OCI-M2 (cell line): ENCODE results near the gene LYRM7.
"Not testable (repeated sequence)": the region's sequence is repeated elsewhere in the genome, so short reads cannot be mapped to it uniquely, and the experiment has no call there.

Source experiments
- DNase-seq: peaks from one replicate; lab custom pipeline; 2025; ENCODE audit not compliant: unreplicated experiment; lab: John Stamatoyannopoulos, UW

The LYRM7 gene

DNA sequence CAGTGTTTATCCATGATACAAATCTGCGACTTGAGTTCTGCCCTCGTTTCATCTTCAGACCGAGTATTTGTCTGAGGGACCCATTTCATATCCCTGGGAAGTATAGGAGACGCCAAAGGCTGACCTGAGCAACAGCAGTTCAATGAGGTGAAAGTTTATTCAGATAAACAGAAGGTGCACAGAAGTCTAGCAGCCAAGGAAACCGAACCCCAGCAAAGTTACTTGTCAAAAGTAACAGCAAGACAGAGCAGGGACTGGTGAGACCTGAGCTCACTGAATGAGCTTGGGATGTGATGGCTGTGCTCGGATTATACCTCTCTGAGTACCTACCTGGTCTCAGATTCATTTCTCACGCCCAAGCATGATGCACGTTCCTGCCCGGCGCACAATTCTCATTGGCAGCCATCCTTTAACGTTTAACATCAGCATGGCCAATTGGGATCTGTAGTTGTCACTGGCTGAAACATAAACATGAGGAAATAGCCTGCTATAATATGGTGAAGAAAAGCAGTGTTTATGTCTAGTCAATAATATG lies 599 bp downstream of the LYRM7 start:
- DNase-seq: no peak

GRCh38 chr5:131180407-131180806 lies 9.7 kb downstream of the LYRM7 start:
- DNase-seq: no peak

DNA sequence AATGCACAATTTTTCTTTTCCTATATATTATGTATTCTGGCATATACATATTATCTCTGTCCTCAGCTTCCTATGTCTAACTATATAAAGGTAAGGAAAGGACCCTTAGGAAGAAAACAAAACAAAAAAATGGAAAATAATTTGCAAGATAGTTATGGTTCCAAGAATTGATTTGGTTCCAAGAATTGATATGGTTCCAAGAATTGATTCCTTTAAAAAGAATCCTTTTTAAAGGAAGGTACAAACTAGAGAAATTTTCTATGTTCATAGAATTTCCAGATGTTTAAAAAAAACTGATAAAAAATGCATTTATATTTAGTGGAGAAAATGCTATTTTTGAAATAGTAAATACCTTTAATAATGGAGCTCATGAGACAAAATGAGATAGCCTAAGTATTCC lies 12.1 kb downstream of the LYRM7 start:
- DNase-seq: no peak

GRCh38 chr5:131185523-131186104 lies 14.9 kb downstream of the LYRM7 start:
- DNase-seq: no peak

DNA sequence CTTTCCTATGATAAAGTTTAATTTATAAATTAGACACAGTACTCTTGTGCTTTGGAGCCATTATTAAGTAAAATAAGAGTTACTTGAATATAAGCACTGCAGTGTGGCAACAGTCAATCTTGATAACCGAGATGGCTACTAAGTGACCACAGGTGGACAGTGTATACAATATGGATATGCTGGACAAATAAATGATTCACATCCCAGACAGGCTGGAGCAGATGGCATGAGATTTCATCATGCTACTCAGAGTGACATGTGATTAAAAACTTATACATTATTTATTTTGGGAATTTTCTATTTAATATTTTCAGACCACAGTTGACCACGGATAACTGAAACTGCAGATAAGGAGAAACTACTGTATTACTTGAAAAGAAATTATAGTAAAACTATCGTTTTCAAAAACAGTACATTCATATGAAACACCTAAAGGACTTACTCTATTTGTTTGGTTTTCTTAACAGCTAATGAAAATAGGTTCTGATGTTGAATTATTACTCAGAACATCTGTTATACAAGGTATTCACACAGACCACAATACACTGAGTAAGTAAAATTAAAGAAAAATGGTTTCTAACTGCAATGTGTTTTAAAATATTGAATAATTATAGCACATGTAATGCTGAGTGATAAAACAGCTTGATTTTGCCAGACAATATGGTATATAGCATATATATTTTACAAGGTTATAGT lies 16.0 kb downstream of the LYRM7 start:
- no peak for DNase-seq

DNA sequence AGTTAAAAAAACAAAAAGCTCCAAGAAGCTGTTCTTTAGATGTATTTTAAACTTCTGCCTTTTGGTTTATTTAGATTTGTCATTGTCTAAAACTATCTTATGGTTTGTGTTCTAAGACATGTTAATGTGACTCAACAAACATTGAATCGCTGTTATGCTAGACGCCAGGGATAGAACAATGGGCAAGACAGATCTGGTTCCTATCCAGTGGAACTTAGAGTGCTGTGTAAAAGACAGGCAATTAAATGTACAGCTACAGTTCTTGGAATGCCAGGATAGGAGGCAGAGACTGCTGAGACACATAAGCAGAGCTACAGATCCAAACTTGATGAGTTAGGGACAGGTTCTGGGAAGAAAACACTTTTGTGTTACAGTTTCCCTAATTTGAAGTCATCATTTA lies 22.4 kb downstream of the LYRM7 start:
- no peak for DNase-seq

- not testable (repeated sequence) for DNase-seq
Observed at GRCh38 chr5:131193897-131194296, 23.2 kb downstream of the LYRM7 start.

DNA sequence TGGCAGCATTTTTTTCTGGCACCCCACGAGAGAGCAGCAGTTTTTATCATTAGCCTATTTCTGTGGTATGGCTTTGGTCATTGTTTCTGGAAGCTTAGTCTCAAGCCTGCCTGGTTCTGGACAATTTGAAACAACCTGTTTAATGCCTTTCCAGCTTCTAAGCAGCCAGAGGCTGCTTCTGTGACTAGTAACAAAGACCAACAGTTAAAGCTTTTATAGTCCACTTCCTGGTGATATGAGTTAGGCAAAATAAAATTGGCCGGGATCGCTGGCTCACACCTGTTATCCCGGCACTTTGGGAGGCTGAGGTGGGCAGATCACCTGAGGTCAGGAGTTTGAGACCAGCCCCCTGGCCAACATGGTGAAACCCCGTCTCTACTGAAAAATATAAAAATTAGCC lies 24.0 kb downstream of the LYRM7 start:
- DNase-seq: no peak

GRCh38 chr5:131195696-131196095 lies 25.0 kb downstream of the LYRM7 start:
- no peak for DNase-seq

GRCh38 chr5:131196331-131196730 lies 25.6 kb downstream of the LYRM7 start:
- no peak for DNase-seq

DNA sequence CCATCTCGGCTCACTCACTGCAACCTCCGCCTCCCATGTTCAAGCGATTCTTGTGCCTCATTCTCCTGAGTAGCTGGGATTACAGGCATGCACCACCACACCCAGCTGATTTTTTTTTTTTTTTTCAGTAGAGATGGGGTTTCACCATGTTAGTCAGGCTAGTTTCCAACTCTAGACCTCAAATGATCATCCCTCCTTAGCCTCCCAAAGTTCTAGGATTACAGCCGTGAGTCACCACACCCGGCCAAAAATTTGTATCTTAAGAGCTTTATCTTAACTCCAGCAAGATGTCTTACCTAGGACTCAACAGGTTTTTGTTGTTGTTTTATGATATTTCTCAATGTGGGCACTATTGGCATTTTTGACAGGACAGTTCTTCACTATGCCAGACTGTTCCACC lies 27.9 kb downstream of the LYRM7 start:
- DNase-seq: no peak

GRCh38 chr5:131200560-131200959 lies 29.8 kb downstream of the LYRM7 start:
- no peak for DNase-seq

DNA sequence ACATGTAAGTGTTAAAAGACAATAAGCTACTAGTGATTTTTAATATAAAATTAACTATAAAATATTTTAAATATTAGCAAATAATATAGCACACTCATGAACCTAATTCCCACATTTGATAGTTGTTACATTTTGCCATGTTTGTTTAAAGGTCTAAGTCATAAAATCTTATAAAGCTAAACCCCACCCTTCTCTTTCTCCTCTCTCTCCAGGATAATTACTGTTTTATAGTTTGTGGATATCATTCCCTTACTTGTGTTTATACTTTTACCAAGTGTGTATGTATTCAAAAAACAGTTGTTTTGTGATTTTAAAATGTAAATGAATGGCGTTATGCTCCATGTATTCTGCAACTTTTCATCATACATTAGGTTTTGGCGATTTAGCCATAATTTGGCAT lies 34.2 kb downstream of the LYRM7 start:
- no peak for DNase-seq

DNA sequence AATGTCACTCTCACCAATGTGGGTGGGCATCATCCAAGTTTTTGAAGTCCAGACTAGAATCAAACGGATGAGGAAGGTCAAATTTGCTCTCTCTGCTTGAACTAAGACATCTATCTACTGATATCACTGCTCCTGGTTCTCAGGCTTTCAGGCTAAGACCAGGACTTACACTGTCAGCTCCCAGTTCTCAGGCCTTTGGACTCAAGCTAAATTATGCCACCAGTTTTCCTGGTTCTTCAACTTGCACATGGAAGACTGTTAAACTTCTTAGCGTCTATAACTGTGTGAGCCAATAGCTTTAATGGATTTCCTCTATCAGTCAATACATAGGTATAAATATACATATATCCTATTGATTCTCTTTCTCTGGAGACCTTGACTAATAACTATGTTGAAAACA lies 35.3 kb downstream of the LYRM7 start:
- no peak for DNase-seq

GRCh38 chr5:131206772-131207171 lies 36.0 kb downstream of the LYRM7 start:
- no peak for DNase-seq

DNA sequence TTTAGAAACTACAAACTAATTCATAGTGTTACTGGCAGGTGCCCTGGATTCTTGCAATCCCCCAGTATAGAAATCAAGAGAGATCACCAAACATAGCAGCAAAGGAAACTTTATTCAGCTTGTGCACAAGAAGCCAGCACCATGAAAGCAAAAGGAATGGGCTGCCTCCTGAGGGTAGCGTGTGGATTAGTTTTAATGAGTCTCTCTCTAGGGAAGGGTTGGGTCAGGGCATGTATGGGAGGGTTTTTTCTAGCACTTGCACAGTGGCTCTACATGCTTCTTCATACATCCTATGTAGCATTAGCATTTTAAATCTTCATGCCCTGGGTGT lies 38.4 kb downstream of the LYRM7 start:
- no peak for DNase-seq

- DNase-seq: no peak
Observed at GRCh38 chr5:131209506-131210150, 38.9 kb downstream of the LYRM7 start.

DNA sequence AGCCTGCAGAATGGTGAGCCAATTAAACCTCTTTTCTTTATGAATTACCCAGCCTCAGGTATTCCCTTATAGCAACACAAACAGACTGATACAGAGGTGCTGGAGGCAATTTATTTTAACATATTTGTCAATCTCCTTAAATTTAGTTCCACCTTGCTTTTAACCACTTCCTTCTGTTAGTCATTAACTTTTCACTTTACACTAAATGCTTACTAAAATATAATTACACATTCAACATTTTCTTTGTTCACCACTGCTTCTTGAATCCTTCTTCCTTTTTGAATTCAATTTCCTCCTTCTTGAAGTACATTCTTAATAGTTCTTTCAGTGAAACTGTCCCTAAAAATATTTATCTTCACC lies 39.4 kb downstream of the LYRM7 start:
- DNase-seq: no peak

GRCh38 chr5:131211669-131212068 lies 40.9 kb downstream of the LYRM7 start:
- DNase-seq: no peak

GRCh38 chr5:131212471-131213021 lies 41.8 kb downstream of the LYRM7 start:
- no peak for DNase-seq

GRCh38 chr5:131214609-131215227 lies 44.0 kb downstream of the LYRM7 start:
- no peak for DNase-seq

DNA sequence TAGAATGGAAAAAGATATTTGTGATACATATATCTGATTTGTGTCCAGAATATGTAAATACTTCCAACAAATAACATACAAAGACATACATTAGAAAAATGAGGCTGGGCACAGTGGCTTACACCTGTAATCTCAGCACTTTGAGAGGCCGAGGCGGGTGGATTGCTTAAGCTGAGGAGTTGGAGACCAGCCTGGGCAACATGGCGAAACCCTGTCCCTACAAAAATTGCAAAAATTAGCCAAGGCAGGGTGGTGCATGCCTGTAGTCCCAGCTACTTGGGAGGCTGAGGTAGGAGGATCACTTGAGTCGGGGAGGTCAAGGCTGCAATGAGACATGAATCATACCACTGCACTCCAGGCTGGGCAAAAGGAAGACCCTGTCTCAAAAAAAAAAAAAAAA lies 47.0 kb downstream of the LYRM7 start:
- no peak for DNase-seq
